HFF-Myc (cell line): Measurements from ENCODE around the gene OR7A5.

Experiments used
- DNase-seq: peaks from one replicate; pipeline ENCODE4 v3.0.0-alpha.2; 2011; ENCODE audit warnings: low read depth; ENCODE audit errors: extremely low read depth
- H3K4me3 ChIP-seq: replicated peaks from 2 replicates; pipeline ENCODE4 v1.5.1; 2011; ENCODE audit warnings: low read depth, mild to moderate bottlenecking, control low read depth, low read length
- TF ChIP-seq, protein P1 (sequence below): IDR thresholded peaks from 2 replicates; pipeline ENCODE4 v1.5.1; 2012; ENCODE audit warnings: mild to moderate bottlenecking, low read depth, low read length, control low read depth; ENCODE audit errors: missing control alignments

OR7A5 gene

GRCh38 chr19:14840206-14840605 is 5.2 kb upstream of the OR7A5 start:
- H3K4me3 ChIP-seq: no peak overlapping the region
- TF ChIP-seq, protein P1, sequence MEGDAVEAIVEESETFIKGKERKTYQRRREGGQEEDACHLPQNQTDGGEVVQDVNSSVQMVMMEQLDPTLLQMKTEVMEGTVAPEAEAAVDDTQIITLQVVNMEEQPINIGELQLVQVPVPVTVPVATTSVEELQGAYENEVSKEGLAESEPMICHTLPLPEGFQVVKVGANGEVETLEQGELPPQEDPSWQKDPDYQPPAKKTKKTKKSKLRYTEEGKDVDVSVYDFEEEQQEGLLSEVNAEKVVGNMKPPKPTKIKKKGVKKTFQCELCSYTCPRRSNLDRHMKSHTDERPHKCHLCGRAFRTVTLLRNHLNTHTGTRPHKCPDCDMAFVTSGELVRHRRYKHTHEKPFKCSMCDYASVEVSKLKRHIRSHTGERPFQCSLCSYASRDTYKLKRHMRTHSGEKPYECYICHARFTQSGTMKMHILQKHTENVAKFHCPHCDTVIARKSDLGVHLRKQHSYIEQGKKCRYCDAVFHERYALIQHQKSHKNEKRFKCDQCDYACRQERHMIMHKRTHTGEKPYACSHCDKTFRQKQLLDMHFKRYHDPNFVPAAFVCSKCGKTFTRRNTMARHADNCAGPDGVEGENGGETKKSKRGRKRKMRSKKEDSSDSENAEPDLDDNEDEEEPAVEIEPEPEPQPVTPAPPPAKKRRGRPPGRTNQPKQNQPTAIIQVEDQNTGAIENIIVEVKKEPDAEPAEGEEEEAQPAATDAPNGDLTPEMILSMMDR: no peak
- no peak for DNase-seq

DNA sequence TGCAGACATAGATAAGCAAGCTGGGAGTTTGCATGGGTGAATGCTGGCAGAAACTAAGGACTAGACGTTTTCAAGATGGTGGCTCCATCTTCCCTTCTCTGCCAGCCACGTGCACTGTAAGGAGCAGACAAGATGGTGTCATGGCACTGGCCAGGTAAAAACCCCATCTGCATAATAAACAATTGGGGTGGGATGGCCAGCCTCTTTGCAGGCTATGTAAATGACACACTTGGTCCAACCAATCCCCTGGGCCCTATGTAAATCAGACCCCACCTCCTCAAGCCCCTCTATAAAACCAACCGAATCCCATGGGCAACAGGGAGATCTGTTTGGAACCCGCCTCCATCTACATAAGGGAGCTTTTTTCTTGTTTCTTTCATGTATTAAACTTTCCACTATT is 2.4 kb upstream of the OR7A5 start:
- TF ChIP-seq, protein P1: no peak
- no peak overlapping the region for H3K4me3 ChIP-seq
- no peak for DNase-seq

- TF ChIP-seq, protein P1: no peak
- DNase-seq: no peak
- H3K4me3 ChIP-seq: no peak overlapping the region
Measured at GRCh38 chr19:14830702-14831101, 4.3 kb downstream of the OR7A5 start.

GRCh38 chr19:14826006-14826405 is 9.0 kb downstream of the OR7A5 start:
- TF ChIP-seq, protein P1: no peak
- no peak for DNase-seq
- H3K4me3 ChIP-seq: no peak overlapping the region

GRCh38 chr19:14821937-14822336 is 13.0 kb downstream of the OR7A5 start:
- H3K4me3 ChIP-seq: no peak overlapping the region
- no peak for DNase-seq

GRCh38 chr19:14818588-14818987 is 16.4 kb downstream of the OR7A5 start:
- H3K4me3 ChIP-seq: no peak overlapping the region
- TF ChIP-seq, protein P1: no peak
- DNase-seq: no peak

More at GRCh38 chr19:14821937-14822336, 13.0 kb downstream of the OR7A5 start:
- TF ChIP-seq, protein P1: no peak

- no peak for DNase-seq
- TF ChIP-seq, protein P1: no peak
- H3K4me3 ChIP-seq: no peak overlapping the region
Measured at GRCh38 chr19:14817052-14817451, 17.9 kb downstream of the OR7A5 start.
